Measurements from ENCODE around the gene MRAS.
"Not testable (repeated sequence)": the region's sequence is repeated elsewhere in the genome, so short reads cannot be mapped to it uniquely, and the experiment has no call there.

The MRAS gene

GRCh38 chr3:138418601-138419206, 70.3 kb downstream of the MRAS start:
- no peak for DNase-seq (ENCODE audit: low spot score)

- DNase-seq (ENCODE audit: low spot score): no peak
These were observed 74.9 kb downstream of the MRAS start for GRCh38 chr3:138423316-138423715.

GRCh38 chr3:138424323-138424722, 75.9 kb downstream of the MRAS start:
- DNase-seq (ENCODE audit: low spot score): no peak

- no peak for DNase-seq (ENCODE audit: low spot score)
These were observed 77.8 kb downstream of the MRAS start for GRCh38 chr3:138426211-138426610.

- not testable (repeated sequence) for DNase-seq (ENCODE audit: low spot score)
These were observed 78.4 kb downstream of the MRAS start for GRCh38 chr3:138426754-138427153.

- DNase-seq (ENCODE audit: low spot score): no peak
These were observed 81.3 kb downstream of the MRAS start for GRCh38 chr3:138429665-138430064.

GRCh38 chr3:138432576-138433240, 84.3 kb downstream of the MRAS start:
- DNase-seq (ENCODE audit: low spot score): no peak

GRCh38 chr3:138433892-138434275, 85.5 kb downstream of the MRAS start:
- DNase-seq (ENCODE audit: low spot score): no peak

- DNase-seq (ENCODE audit: low spot score): no peak
These were observed 86.0 kb downstream of the MRAS start, which contains the start of gene ESYT3 for GRCh38 chr3:138434276-138434874. Gene ESYT3 (plus strand): TSS chr3:138434616. CDS start chr3:138434799, 183 bp downstream.

- DNase-seq (ENCODE audit: low spot score): no peak
These were observed 86.7 kb downstream of the MRAS start for GRCh38 chr3:138434875-138435772.

GRCh38 chr3:138435840-138436239, 87.5 kb downstream of the MRAS start:
- no peak for DNase-seq (ENCODE audit: low spot score)

GRCh38 chr3:138437281-138437680, 88.9 kb downstream of the MRAS start:
- no peak for DNase-seq (ENCODE audit: low spot score)

- no peak for DNase-seq (ENCODE audit: low spot score)
These were observed 90.5 kb downstream of the MRAS start for GRCh38 chr3:138438896-138439295.

- no peak for DNase-seq (ENCODE audit: low spot score)
These were observed 91.3 kb downstream of the MRAS start for GRCh38 chr3:138439646-138440045.

GRCh38 chr3:138440121-138440521, 91.7 kb downstream of the MRAS start:
- DNase-seq (ENCODE audit: low spot score): no peak

GRCh38 chr3:138440596-138440995, 92.2 kb downstream of the MRAS start:
- no peak for DNase-seq (ENCODE audit: low spot score)

- no peak for DNase-seq (ENCODE audit: low spot score)
These were observed 92.9 kb downstream of the MRAS start for GRCh38 chr3:138441256-138441655.

GRCh38 chr3:138441742-138442141, 93.4 kb downstream of the MRAS start:
- DNase-seq (ENCODE audit: low spot score): no peak

- no peak for DNase-seq (ENCODE audit: low spot score)
These were observed 94.1 kb downstream of the MRAS start for GRCh38 chr3:138442433-138442832.

GRCh38 chr3:138443091-138443490, 94.7 kb downstream of the MRAS start:
- no peak for DNase-seq (ENCODE audit: low spot score)

GRCh38 chr3:138443521-138444503, 95.4 kb downstream of the MRAS start:
- DNase-seq (ENCODE audit: low spot score): no peak

Data from CD4-positive, alpha-beta T cell treated with Interleukin-15 for 4 hours (primary cell).